Osteocyte (in vitro differentiated cells): ENCODE measurements around the gene INTS1. TPM values are rescaled to one million over a fixed set of nuclear protein-coding genes. Genes with fewer than 3 reads are reported as not detected.

Experiments
- DNase-seq: peaks from one replicate; pipeline ENCODE4 v3.0.0; 2021; ENCODE audit warnings: mixed read lengths; ENCODE audit not compliant: unreplicated experiment; ENCODE audit errors: extremely low spot score
- H3K27ac Mint-ChIP-seq: one replicate; pipeline ENCODE4 v1.8.0; 2021; ENCODE audit warnings: mild to moderate bottlenecking, mixed read lengths; ENCODE audit not compliant: unreplicated experiment
- H3K27me3 Mint-ChIP-seq: one replicate; pipeline ENCODE4 v1.8.0; 2021; ENCODE audit warnings: mixed read lengths; ENCODE audit not compliant: unreplicated experiment
- H3K36me3 Mint-ChIP-seq: one replicate; pipeline ENCODE4 v1.8.0; 2021; ENCODE audit warnings: mixed read lengths; ENCODE audit not compliant: unreplicated experiment
- H3K4me1 Mint-ChIP-seq: one replicate; pipeline ENCODE4 v1.8.0; 2021; ENCODE audit warnings: mixed read lengths; ENCODE audit not compliant: unreplicated experiment
- H3K4me3 Mint-ChIP-seq: one replicate; pipeline ENCODE4 v1.8.0; 2021; ENCODE audit warnings: mild to moderate bottlenecking, moderate library complexity, mixed read lengths; ENCODE audit not compliant: unreplicated experiment
- H3K9me3 Mint-ChIP-seq: one replicate; pipeline ENCODE4 v1.8.0; 2021; ENCODE audit warnings: mixed read lengths; ENCODE audit not compliant: unreplicated experiment
- total RNA-seq: library from RNA; stranded (reverse); gene quantifications from 2 replicates; pipeline ENCODE4 v1.2.1, GENCODE V29; 2021
- TF ChIP-seq, protein P1 (sequence below): fragments of 200-600 bp; sonication (generic); IDR thresholded peaks from 2 replicates; pipeline ENCODE4 v1.5.0; 2021; ENCODE audit warnings: antibody characterized with exemption, mild to moderate bottlenecking, moderate library complexity

The INTS1 gene
- total RNA-seq, 1 donor from 2014 or later = 121 TPM

DNA sequence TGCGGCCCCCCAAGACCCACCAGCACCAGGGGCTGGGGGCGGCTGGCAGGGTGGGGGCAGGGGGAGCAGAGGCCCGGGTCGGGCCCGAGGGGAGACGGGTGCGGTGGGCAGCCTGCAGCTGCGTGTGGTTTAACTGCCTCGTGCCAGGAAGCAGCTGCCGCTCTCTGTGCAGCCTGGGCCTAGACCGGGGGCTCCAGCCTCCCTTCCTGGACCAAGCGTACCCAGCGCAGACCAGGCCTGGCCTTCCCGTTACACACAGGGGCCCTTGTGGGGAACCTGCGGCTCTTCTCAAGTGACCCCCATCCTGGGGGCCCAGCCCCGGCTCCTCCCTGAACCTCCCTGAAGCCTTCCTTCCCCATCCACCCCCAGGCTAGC lies 6.6 kb upstream of the INTS1 start:
- no peak for DNase-seq
- Mint-ChIP-seq H3K4me3 (no peak overlapping the region), H3K9me3 (no peaks in the 10 kb centered on the region), H3K36me3 (no peaks in the 10 kb centered on the region), H3K27me3 (no peaks in the 10 kb centered on the region), H3K27ac (no peak overlapping the region), H3K4me1 (peaks cover 29% of the 10 kb centered on the region)
- TF ChIP-seq, protein P1, sequence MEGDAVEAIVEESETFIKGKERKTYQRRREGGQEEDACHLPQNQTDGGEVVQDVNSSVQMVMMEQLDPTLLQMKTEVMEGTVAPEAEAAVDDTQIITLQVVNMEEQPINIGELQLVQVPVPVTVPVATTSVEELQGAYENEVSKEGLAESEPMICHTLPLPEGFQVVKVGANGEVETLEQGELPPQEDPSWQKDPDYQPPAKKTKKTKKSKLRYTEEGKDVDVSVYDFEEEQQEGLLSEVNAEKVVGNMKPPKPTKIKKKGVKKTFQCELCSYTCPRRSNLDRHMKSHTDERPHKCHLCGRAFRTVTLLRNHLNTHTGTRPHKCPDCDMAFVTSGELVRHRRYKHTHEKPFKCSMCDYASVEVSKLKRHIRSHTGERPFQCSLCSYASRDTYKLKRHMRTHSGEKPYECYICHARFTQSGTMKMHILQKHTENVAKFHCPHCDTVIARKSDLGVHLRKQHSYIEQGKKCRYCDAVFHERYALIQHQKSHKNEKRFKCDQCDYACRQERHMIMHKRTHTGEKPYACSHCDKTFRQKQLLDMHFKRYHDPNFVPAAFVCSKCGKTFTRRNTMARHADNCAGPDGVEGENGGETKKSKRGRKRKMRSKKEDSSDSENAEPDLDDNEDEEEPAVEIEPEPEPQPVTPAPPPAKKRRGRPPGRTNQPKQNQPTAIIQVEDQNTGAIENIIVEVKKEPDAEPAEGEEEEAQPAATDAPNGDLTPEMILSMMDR = no peak

DNA sequence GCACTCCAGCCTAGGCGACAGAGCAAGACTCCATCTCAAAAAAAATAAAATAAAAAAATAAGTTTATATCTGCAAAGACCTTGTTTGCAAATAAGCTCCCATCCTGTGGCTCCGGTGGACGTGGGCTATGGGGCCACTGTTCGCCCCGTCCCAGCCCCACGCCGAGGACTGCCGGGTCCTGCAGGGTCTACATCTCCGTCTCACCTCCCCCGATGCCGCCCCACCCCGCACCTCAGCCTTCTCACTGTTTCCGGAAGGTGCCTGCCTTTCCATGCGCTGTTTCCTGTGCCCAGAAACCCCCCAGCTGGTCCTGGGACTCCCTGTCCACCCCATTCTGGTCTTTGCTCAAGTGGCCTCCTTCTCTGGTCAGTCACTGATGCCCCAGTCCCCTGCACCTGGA lies 5.0 kb upstream of the INTS1 start:
- peaks cover 19% of the 10 kb centered on the region for H3K4me1 Mint-ChIP-seq
- TF ChIP-seq, protein P1 = no peak
- H3K4me3 Mint-ChIP-seq = no peak overlapping the region
- H3K27ac Mint-ChIP-seq = no peak overlapping the region
- H3K36me3 Mint-ChIP-seq = no peaks in the 10 kb centered on the region
- H3K9me3 Mint-ChIP-seq = no peaks in the 10 kb centered on the region
- DNase-seq = no peak
- H3K27me3 Mint-ChIP-seq = no peaks in the 10 kb centered on the region

- TF ChIP-seq, protein P1 = no peak
- Mint-ChIP-seq H3K9me3 (no peaks in the 10 kb centered on the region), H3K4me3 (no peak overlapping the region), H3K27ac (no peak overlapping the region), H3K27me3 (no peaks in the 10 kb centered on the region), H3K36me3 (no peaks in the 10 kb centered on the region), H3K4me1 (peaks cover 10% of the 10 kb centered on the region)
- DNase-seq = no peak
Observed at GRCh38 chr7:1508277-1508758, 4.1 kb upstream of the INTS1 start.

GRCh38 chr7:1505731-1506550 lies 1.8 kb upstream of the INTS1 start:
- H3K4me3 Mint-ChIP-seq = peak overlapping the region; percentile 44
- no peak overlapping the region for H3K27ac Mint-ChIP-seq
- peaks cover 5% of the 10 kb centered on the region for H3K36me3 Mint-ChIP-seq
- H3K4me1 Mint-ChIP-seq = peaks cover 16% of the 10 kb centered on the region
- H3K27me3 Mint-ChIP-seq = no peaks in the 10 kb centered on the region
- DNase-seq = no peak
- TF ChIP-seq, protein P1 = no peak
- no peaks in the 10 kb centered on the region for H3K9me3 Mint-ChIP-seq

GRCh38 chr7:1503390-1503789 lies 799 bp downstream of the INTS1 start:
- H3K27ac Mint-ChIP-seq = no peak overlapping the region

More at GRCh38 chr7:1503390-1503789, 799 bp downstream of the INTS1 start:
- DNase-seq = no peak
- TF ChIP-seq, protein P1 = no peak
- no peaks in the 10 kb centered on the region for H3K9me3 Mint-ChIP-seq
- peak overlapping the region; percentile 87 for H3K4me3 Mint-ChIP-seq
- H3K27me3 Mint-ChIP-seq = no peaks in the 10 kb centered on the region
- H3K36me3 Mint-ChIP-seq = peaks cover 11% of the 10 kb centered on the region
- peaks cover 16% of the 10 kb centered on the region for H3K4me1 Mint-ChIP-seq
